HAP-1 (cell line): ENCODE measurements around the gene PGP.
"Not testable (repeated sequence)": the region's sequence is repeated elsewhere in the genome, so short reads cannot be mapped to it uniquely, and the experiment has no call there.

Experiments used
- DNase-seq, 2 experiments: peaks; one replicate each; pipeline ENCODE4 v3.0.0-alpha.2; 2016 to 2020; ENCODE audit warnings: low spot score in 2 of 2
- H3K27me3 ChIP-seq: fragments of 250-450 bp; sonication (Bioruptor Pico); 2 replicates; pipeline ENCODE4 v1.5.1; 2020; ENCODE audit warnings: low read depth, mild to moderate bottlenecking, moderate library complexity
- H3K36me3 ChIP-seq: fragments of 250-450 bp; sonication (Bioruptor Pico); replicated peaks from 2 replicates; pipeline ENCODE4 v1.5.1; 2020; ENCODE audit warnings: mild to moderate bottlenecking
- H3K4me1 ChIP-seq: fragments of 250-450 bp; sonication (Bioruptor Pico); 2 replicates; pipeline ENCODE4 v1.5.1; 2020; ENCODE audit warnings: mild to moderate bottlenecking
- H3K4me3 ChIP-seq: fragments of 250-450 bp; sonication (Bioruptor Pico); 2 replicates; pipeline ENCODE4 v1.5.1; 2020; ENCODE audit warnings: mild to moderate bottlenecking, moderate library complexity
- H3K9me3 ChIP-seq: fragments of 250-450 bp; sonication (Bioruptor Pico); 2 replicates; pipeline ENCODE4 v1.5.1; 2020; ENCODE audit warnings: mild to moderate bottlenecking, moderate library complexity
- in situ Hi-C: fragments of 300-500 bp; cut with MboI; formaldehyde crosslinking; loops from 3 replicates; pipeline ENCODE4 v1.14.3; 2020; ENCODE audit warnings: low sequenced_read_pairs, inconsistent platforms, mixed read lengths

The PGP gene

GRCh38 chr16:2243781-2244180 is 29.1 kb upstream of the PGP start:
- no peak for DNase-seq
- no peaks in the 10 kb centered on the region for H3K9me3 ChIP-seq
- H3K4me3 ChIP-seq: no peak overlapping the region
- in situ Hi-C loops: no loop called here
- no peaks in the 10 kb centered on the region for H3K4me1 ChIP-seq
- no peaks in the 10 kb centered on the region for H3K27me3 ChIP-seq
- peaks cover 80% of the 10 kb centered on the region for H3K36me3 ChIP-seq

GRCh38 chr16:2243031-2243528 is 28.4 kb upstream of the PGP start:
- Histone ChIP-seq H3K9me3 (no peaks in the 10 kb centered on the region), H3K36me3 (peaks cover 73% of the 10 kb centered on the region), H3K4me1 (no peaks in the 10 kb centered on the region), H3K4me3 (no peak overlapping the region), H3K27me3 (no peaks in the 10 kb centered on the region)
- in situ Hi-C loops: no loop called here
- no peak for DNase-seq

- no peak for DNase-seq
- H3K4me3 ChIP-seq: no peak overlapping the region
- H3K27me3 ChIP-seq: no peaks in the 10 kb centered on the region
- H3K9me3 ChIP-seq: no peaks in the 10 kb centered on the region
- H3K4me1 ChIP-seq: no peaks in the 10 kb centered on the region
- in situ Hi-C loops: no loop called here
- H3K36me3 ChIP-seq: peaks cover 69% of the 10 kb centered on the region
Observed at GRCh38 chr16:2242598-2242997, 28.0 kb upstream of the PGP start.

GRCh38 chr16:2240331-2240730 is 25.7 kb upstream of the PGP start:
- H3K4me3 ChIP-seq, DNase-seq, H3K27me3 ChIP-seq, H3K4me1 ChIP-seq, in situ Hi-C loops, H3K9me3 ChIP-seq: not testable (repeated sequence)
- peaks cover 47% of the 10 kb centered on the region for H3K36me3 ChIP-seq

- no peaks in the 10 kb centered on the region for H3K9me3 ChIP-seq
- H3K27me3 ChIP-seq: no peaks in the 10 kb centered on the region
- H3K4me3 ChIP-seq: no peak overlapping the region
- no peaks in the 10 kb centered on the region for H3K4me1 ChIP-seq
- peaks cover 43% of the 10 kb centered on the region for H3K36me3 ChIP-seq
- in situ Hi-C loops: no loop called here
- DNase-seq: peak in 1 of 2 experiments; percentile 39
Observed at GRCh38 chr16:2238838-2239675, 24.4 kb upstream of the PGP start.

- Histone ChIP-seq H3K9me3 (no peaks in the 10 kb centered on the region), H3K36me3 (peaks cover 43% of the 10 kb centered on the region), H3K27me3 (no peaks in the 10 kb centered on the region), H3K4me3 (no peak overlapping the region), H3K4me1 (no peaks in the 10 kb centered on the region)
- in situ Hi-C loops: no loop called here
- no peak for DNase-seq
Observed at GRCh38 chr16:2238150-2238837, 23.7 kb upstream of the PGP start.

- in situ Hi-C loops: no loop called here
- peaks cover 43% of the 10 kb centered on the region for H3K36me3 ChIP-seq
Observed at GRCh38 chr16:2237493-2238149, 23.0 kb upstream of the PGP start.

GRCh38 chr16:2237102-2237482 is 22.5 kb upstream of the PGP start:
- no peaks in the 10 kb centered on the region for H3K27me3 ChIP-seq
- H3K4me3 ChIP-seq: no peak overlapping the region
- peak in 1 of 2 experiments; percentile 38 for DNase-seq
- H3K9me3 ChIP-seq: no peaks in the 10 kb centered on the region
- in situ Hi-C loops: no loop called here
- H3K36me3 ChIP-seq: peaks cover 42% of the 10 kb centered on the region
- no peaks in the 10 kb centered on the region for H3K4me1 ChIP-seq

More at GRCh38 chr16:2237493-2238149, 23.0 kb upstream of the PGP start:
- no peaks in the 10 kb centered on the region for H3K9me3 ChIP-seq
- H3K27me3 ChIP-seq: no peaks in the 10 kb centered on the region
- DNase-seq: no peak
- no peaks in the 10 kb centered on the region for H3K4me1 ChIP-seq
- H3K4me3 ChIP-seq: no peak overlapping the region

GRCh38 chr16:2236337-2237101 is 21.9 kb upstream of the PGP start, which contains the start of gene DNASE1L2:
DNASE1L2 (plus strand) TSS chr16:2236444; CDS start chr16:2236817, 373 bp downstream.
- Histone ChIP-seq H3K4me1 (no peaks in the 10 kb centered on the region), H3K36me3 (peaks cover 43% of the 10 kb centered on the region), H3K27me3 (no peaks in the 10 kb centered on the region), H3K9me3 (no peaks in the 10 kb centered on the region), H3K4me3 (no peak within 1 kb of the TSS)
- peak in 1 of 2 experiments; percentile 56 for DNase-seq
- in situ Hi-C loops: no loop called here

- Histone ChIP-seq H3K4me1 (no peaks in the 10 kb centered on the region), H3K4me3 (no peak overlapping the region), H3K9me3 (no peaks in the 10 kb centered on the region), H3K27me3 (no peaks in the 10 kb centered on the region), H3K36me3 (peaks cover 47% of the 10 kb centered on the region)
- no peak for DNase-seq
- in situ Hi-C loops: no loop called here
Observed at GRCh38 chr16:2235695-2236336, 21.2 kb upstream of the PGP start.

- Histone ChIP-seq H3K36me3 (peaks cover 47% of the 10 kb centered on the region), H3K4me3 (no peak overlapping the region), H3K4me1 (no peaks in the 10 kb centered on the region), H3K27me3 (no peaks in the 10 kb centered on the region), H3K9me3 (no peaks in the 10 kb centered on the region)
- in situ Hi-C loops: no loop called here
- no peak for DNase-seq
Observed at GRCh38 chr16:2235234-2235651, 20.6 kb upstream of the PGP start.

GRCh38 chr16:2234813-2235170 is 20.2 kb upstream of the PGP start:
- Histone ChIP-seq H3K27me3 (no peaks in the 10 kb centered on the region), H3K4me1 (no peaks in the 10 kb centered on the region), H3K36me3 (peaks cover 48% of the 10 kb centered on the region), H3K9me3 (no peaks in the 10 kb centered on the region), H3K4me3 (no peak overlapping the region)
- in situ Hi-C loops: no loop called here
- DNase-seq: no peak
